Naive thymus-derived CD4-positive, alpha-beta T cell (primary cell): ENCODE results near the gene GALNT13. TPM values are rescaled to one million over a fixed set of nuclear protein-coding genes. Genes with fewer than 3 reads are reported as not detected.
"Not testable (repeated sequence)": the region's sequence is repeated elsewhere in the genome, so short reads cannot be mapped to it uniquely, and the experiment has no call there.

Source experiments
- ATAC-seq: fragments of 150-1000 bp; cut with Tn5 transposase; 2 replicates; pipeline ENCODE4 v1.10.0; 2021; ENCODE audit warnings: mild to moderate bottlenecking, moderate library complexity
- CTCF ChIA-PET: fragments of 350-600 bp; sonication (Branson Sonifier 250); formaldehyde crosslinking; loops from one replicate; lab custom pipeline; 2021; ENCODE audit warnings: antibody characterized with exemption; lab: Charles Lee
- POLR2A ChIA-PET: fragments of 350-600 bp; sonication (Branson Sonifier 250); formaldehyde crosslinking; loops from one replicate; lab custom pipeline; 2021; ENCODE audit warnings: antibody characterized with exemption, inconsistent platforms; lab: Charles Lee
- DNase-seq, 9 donors: peaks; one replicate each; pipeline versions ENCODE4 v3.0.0 to v3.0.0-alpha.2; 2020 to 2022; ENCODE audit warnings: mixed read lengths in 1 of 9
- H3K27ac ChIP-seq: one replicate; pipeline ENCODE4 v1.7.0; 2013; ENCODE audit warnings: mild to moderate bottlenecking, low read depth, low read length, moderate library complexity
- H3K27me3 ChIP-seq, 2 donors: one replicate each; pipeline ENCODE4 v1.7.0; 2013; ENCODE audit warnings: low read length in 2 of 2, mild to moderate bottlenecking in 2 of 2, moderate library complexity in 2 of 2; ENCODE audit not compliant: control insufficient read depth in 2 of 2, insufficient read depth in 2 of 2
- H3K36me3 ChIP-seq, 3 experiments: 1 replicate in 2 of 3; 2 replicates in 1 of 3; pipeline ENCODE4 v1.7.0; 2013; ENCODE audit warnings: low read length in 3 of 3, mild to moderate bottlenecking in 3 of 3, moderate library complexity in 1 of 3; ENCODE audit not compliant: insufficient read depth in 3 of 3, control insufficient read depth in 2 of 3
- H3K4me1 ChIP-seq, 2 donors: one replicate each; pipeline ENCODE4 v1.7.0; 2013; ENCODE audit warnings: low read length in 2 of 2, mild to moderate bottlenecking in 2 of 2, moderate library complexity in 1 of 2; ENCODE audit not compliant: control insufficient read depth in 2 of 2, insufficient read depth in 2 of 2
- H3K4me3 ChIP-seq: 2 replicates; pipeline ENCODE4 v1.7.0; 2013; ENCODE audit warnings: mild to moderate bottlenecking, low read length
- H3K9me3 ChIP-seq, 3 experiments: 1 replicate in 2 of 3; 2 replicates in 1 of 3; pipeline ENCODE4 v1.7.0; 2013; ENCODE audit warnings: low read length in 3 of 3; ENCODE audit not compliant: control insufficient read depth in 2 of 3
- H3K27ac Mint-ChIP-seq, 9 donors: one replicate each; pipeline ENCODE4 v1.8.0; 2020 to 2022; ENCODE audit warnings: mixed read lengths in 9 of 9, mild to moderate bottlenecking in 8 of 9, moderate library complexity in 5 of 9, inconsistent platforms in 2 of 9
- H3K27me3 Mint-ChIP-seq, 5 donors: one replicate each; pipeline ENCODE4 v1.8.0; 2021 to 2022; ENCODE audit warnings: mixed read lengths in 5 of 5, mild to moderate bottlenecking in 1 of 5
- H3K36me3 Mint-ChIP-seq, 5 donors: one replicate each; pipeline ENCODE4 v1.8.0; 2020 to 2022; ENCODE audit warnings: mixed read lengths in 5 of 5, mild to moderate bottlenecking in 3 of 5, inconsistent platforms in 1 of 5
- H3K4me1 Mint-ChIP-seq, 7 donors: one replicate each; pipeline ENCODE4 v1.8.0; 2020 to 2022; ENCODE audit warnings: mixed read lengths in 7 of 7, mild to moderate bottlenecking in 3 of 7, inconsistent platforms in 1 of 7
- H3K4me3 Mint-ChIP-seq, 10 donors: one replicate each; pipeline ENCODE4 v1.8.0; 2020 to 2022; ENCODE audit warnings: mild to moderate bottlenecking in 10 of 10, mixed read lengths in 10 of 10, moderate library complexity in 6 of 10, inconsistent platforms in 2 of 10
- H3K9me3 Mint-ChIP-seq, 11 donors: one replicate each; pipeline ENCODE4 v1.8.0; 2020 to 2022; ENCODE audit warnings: mixed read lengths in 11 of 11, mild to moderate bottlenecking in 4 of 11, inconsistent platforms in 1 of 11, moderate library complexity in 1 of 11
- intact Hi-C, 2 donors: fragments of 100-400 bp; cut with micrococcal nuclease; formaldehyde crosslinking; loops; one replicate each; pipeline ENCODE4 v1.15.1; 2023
- polyA plus RNA-seq, 2 donors: library from polyadenylated mRNA; unstranded; fragments of 300-500 nt; fragmentation: Illumina TruSeq; gene quantifications; one replicate each; pipeline ENCODE4 v1.2.3, GENCODE V29; 2021
- total RNA-seq, 6 experiments: library from RNA in 5 of 6; stranded (reverse) in 5 of 6; gene quantifications; 1 replicate in 5 of 6; 2 replicates in 1 of 6; pipeline ENCODE4 v1.2.3 and lab custom pipeline; 2021 to 2026

Gene GALNT13
- total and polyA plus RNA-seq, 7 experiments from 2014 or later, result 0.44 TPM; not detected in 6

DNA sequence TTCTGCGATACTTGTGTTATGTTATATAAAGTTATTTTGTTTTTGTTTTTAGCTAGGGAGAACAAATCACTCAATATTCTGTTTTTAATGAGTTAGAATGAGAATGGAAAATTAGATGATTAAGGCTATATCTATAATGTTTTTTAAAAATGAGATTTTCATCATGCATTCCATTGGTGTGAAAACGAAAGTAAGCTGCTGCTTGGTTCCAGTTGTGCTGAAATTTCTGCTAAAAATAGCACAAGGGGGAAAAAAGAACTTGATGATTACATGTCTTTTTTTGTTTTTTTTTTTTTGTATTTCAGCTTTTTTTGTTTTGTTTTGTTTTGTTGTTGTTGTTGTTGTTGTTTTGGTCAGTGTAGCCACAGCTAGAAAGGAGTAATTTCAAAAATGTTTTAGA, 584.1 kb downstream of the GALNT13 start:
- Mint-ChIP-seq H3K9me3 (peaks cover 0 to 7% (median 0%) of the 10 kb centered on the region in 11 donors), H3K4me1 (peaks cover 0 to 7% (median 0%) of the 10 kb centered on the region in 7 donors), H3K27me3 (no peaks in the 10 kb centered on the region), H3K36me3 (no peaks in the 10 kb centered on the region), H3K27ac (no peak overlapping the region), H3K4me3 (peak overlapping the region in 6 of 10 donors; percentile 19 to 63 (median 34))
- H3K9me3 ChIP-seq, result no peaks in the 10 kb centered on the region
- no peaks in the 10 kb centered on the region for H3K36me3 ChIP-seq
- H3K27ac ChIP-seq, result no peak overlapping the region
- H3K27me3 ChIP-seq, result no peaks in the 10 kb centered on the region
- POLR2A ChIA-PET, result no interaction called here
- ATAC-seq (no peak), DNase-seq (no peak)
- no peaks in the 10 kb centered on the region for H3K4me1 ChIP-seq
- intact Hi-C loops, result loop anchor here in 1 of 2 donors (10.0 kb wide), 1 partner anchor 859 kb away; no protein-coding TSS in a partner anchor
- no peak overlapping the region for H3K4me3 ChIP-seq
- CTCF ChIA-PET, result no interaction called here

GRCh38 chr2:154457286-154457685, 585.6 kb downstream of the GALNT13 start:
- Mint-ChIP-seq H3K4me3 (no peak overlapping the region), H3K27ac (no peak overlapping the region), H3K4me1 (peaks cover 0 to 7% (median 0%) of the 10 kb centered on the region in 7 donors), H3K9me3 (peaks cover 0 to 7% (median 0%) of the 10 kb centered on the region in 11 donors), H3K36me3 (no peaks in the 10 kb centered on the region), H3K27me3 (no peaks in the 10 kb centered on the region)
- ChIA-PET POLR2A (no interaction called here), CTCF (no interaction called here)
- Histone ChIP-seq H3K27me3 (no peaks in the 10 kb centered on the region), H3K36me3 (no peaks in the 10 kb centered on the region), H3K27ac (no peak overlapping the region), H3K9me3 (no peaks in the 10 kb centered on the region), H3K4me1 (no peaks in the 10 kb centered on the region), H3K4me3 (no peak overlapping the region)
- no peak for DNase-seq
- intact Hi-C loops, result loop anchor here in 1 of 2 donors (10.0 kb wide), 1 partner anchor 858 kb away; no protein-coding TSS in a partner anchor
- no peak for ATAC-seq

GRCh38 chr2:154459286-154459685, 587.6 kb downstream of the GALNT13 start:
- no peaks in the 10 kb centered on the region for H3K27me3 Mint-ChIP-seq
- H3K36me3 Mint-ChIP-seq, result no peaks in the 10 kb centered on the region
- intact Hi-C loops, result loop anchor here in 1 of 2 donors (10.0 kb wide), 1 partner anchor 856 kb away; no protein-coding TSS in a partner anchor
- ATAC-seq, result no peak
- ChIA-PET POLR2A (no interaction called here), CTCF (interaction anchor here (1.4 kb wide), 1 partner anchor 21 kb away, joined by 3 read pairs; no protein-coding TSS in a partner anchor)
- DNase-seq, result no peak
- H3K4me1 Mint-ChIP-seq, result peaks cover 0 to 4% (median 0%) of the 10 kb centered on the region in 7 donors
- H3K4me3 Mint-ChIP-seq, result no peak overlapping the region
- H3K9me3 Mint-ChIP-seq, result peaks cover 0 to 5% (median 0%) of the 10 kb centered on the region in 11 donors
- no peak overlapping the region for H3K27ac Mint-ChIP-seq
- Histone ChIP-seq H3K9me3 (no peaks in the 10 kb centered on the region), H3K27me3 (no peaks in the 10 kb centered on the region), H3K4me1 (no peaks in the 10 kb centered on the region), H3K27ac (no peak overlapping the region), H3K4me3 (no peak overlapping the region), H3K36me3 (no peaks in the 10 kb centered on the region)

DNA sequence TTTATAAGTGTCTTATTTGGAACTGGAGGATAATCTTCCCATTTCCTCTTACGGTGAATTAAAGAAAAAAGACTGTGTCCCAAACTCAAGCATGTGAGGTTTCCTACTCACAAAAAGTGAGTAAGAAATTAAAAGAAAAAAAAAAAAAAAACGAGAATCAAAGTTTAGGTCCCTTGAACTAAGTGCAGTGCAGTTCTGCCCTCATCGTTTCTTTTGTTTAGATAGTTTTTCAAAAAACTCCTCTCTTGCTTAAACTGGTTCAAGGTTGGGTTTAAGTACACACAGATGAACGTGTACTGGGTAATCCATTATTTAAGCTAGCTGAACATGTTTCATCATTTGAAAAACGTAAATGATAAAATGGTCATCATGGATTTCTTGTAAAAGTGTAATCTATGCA, 590.9 kb downstream of the GALNT13 start:
- H3K4me3 ChIP-seq, result no peak overlapping the region
- peaks cover 0 to 10% (median 0%) of the 10 kb centered on the region in 11 donors for H3K9me3 Mint-ChIP-seq
- intact Hi-C loops, result no loop called here
- ChIA-PET CTCF (no interaction called here), POLR2A (no interaction called here)
- DNase-seq, result no peak
- no peaks in the 10 kb centered on the region for H3K27me3 Mint-ChIP-seq
- H3K4me1 ChIP-seq, result no peaks in the 10 kb centered on the region
- no peak overlapping the region for H3K4me3 Mint-ChIP-seq
- no peaks in the 10 kb centered on the region for H3K4me1 Mint-ChIP-seq
- no peak for ATAC-seq
- H3K27ac Mint-ChIP-seq, result no peak overlapping the region
- no peaks in the 10 kb centered on the region for H3K36me3 Mint-ChIP-seq
- H3K27me3 ChIP-seq, result no peaks in the 10 kb centered on the region
- H3K27ac ChIP-seq, result no peak overlapping the region
- no peaks in the 10 kb centered on the region for H3K9me3 ChIP-seq
- H3K36me3 ChIP-seq, result no peaks in the 10 kb centered on the region

GRCh38 chr2:154466226-154466625, 594.5 kb downstream of the GALNT13 start:
- intact Hi-C loops, result no loop called here
- H3K27me3 ChIP-seq, result no peaks in the 10 kb centered on the region
- ChIA-PET POLR2A (no interaction called here), CTCF (no interaction called here)
- Mint-ChIP-seq H3K27me3 (no peaks in the 10 kb centered on the region), H3K27ac (peak overlapping the region in 1 of 9 donors; percentile 56), H3K9me3 (peaks cover 0 to 19% (median 0%) of the 10 kb centered on the region in 11 donors), H3K4me3 (no peak overlapping the region), H3K4me1 (no peaks in the 10 kb centered on the region), H3K36me3 (no peaks in the 10 kb centered on the region)
- no peak overlapping the region for H3K27ac ChIP-seq
- H3K4me1 ChIP-seq, result no peaks in the 10 kb centered on the region
- no peaks in the 10 kb centered on the region for H3K36me3 ChIP-seq
- no peak overlapping the region for H3K4me3 ChIP-seq
- ATAC-seq, result no peak
- DNase-seq, result no peak
- no peaks in the 10 kb centered on the region for H3K9me3 ChIP-seq

DNA sequence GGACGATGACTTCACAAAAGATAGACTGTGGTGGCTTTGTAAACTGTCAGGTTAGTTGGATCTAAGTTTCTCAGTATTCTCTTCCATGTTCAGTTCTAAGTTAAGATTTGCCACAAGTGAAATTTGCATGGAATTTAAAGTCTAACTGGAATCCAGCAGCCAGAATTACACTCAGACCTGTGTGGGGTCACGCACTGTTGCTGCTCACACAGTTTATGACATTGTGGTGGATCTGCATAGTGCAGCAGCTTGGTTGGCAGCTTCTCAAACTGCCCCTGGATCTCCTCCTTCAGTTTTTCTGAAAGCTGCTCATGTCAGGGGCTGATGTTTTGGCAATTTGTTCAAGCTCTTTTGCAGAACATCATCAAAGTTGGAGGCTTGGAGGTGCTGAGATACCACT, 598.7 kb downstream of the GALNT13 start:
- H3K9me3 ChIP-seq, result no peaks in the 10 kb centered on the region
- Mint-ChIP-seq H3K27ac (no peak overlapping the region), H3K9me3 (peaks cover 0 to 17% (median 0%) of the 10 kb centered on the region in 11 donors), H3K27me3 (no peaks in the 10 kb centered on the region), H3K4me3 (no peak overlapping the region), H3K36me3 (no peaks in the 10 kb centered on the region), H3K4me1 (no peaks in the 10 kb centered on the region)
- H3K36me3 ChIP-seq, result no peaks in the 10 kb centered on the region
- no peaks in the 10 kb centered on the region for H3K27me3 ChIP-seq
- H3K4me1 ChIP-seq, result no peaks in the 10 kb centered on the region
- no peak overlapping the region for H3K4me3 ChIP-seq
- POLR2A ChIA-PET, result no interaction called here
- intact Hi-C loops, result no loop called here
- ATAC-seq (no peak), DNase-seq (no peak)
- CTCF ChIA-PET, result no interaction called here
- no peak overlapping the region for H3K27ac ChIP-seq

DNA sequence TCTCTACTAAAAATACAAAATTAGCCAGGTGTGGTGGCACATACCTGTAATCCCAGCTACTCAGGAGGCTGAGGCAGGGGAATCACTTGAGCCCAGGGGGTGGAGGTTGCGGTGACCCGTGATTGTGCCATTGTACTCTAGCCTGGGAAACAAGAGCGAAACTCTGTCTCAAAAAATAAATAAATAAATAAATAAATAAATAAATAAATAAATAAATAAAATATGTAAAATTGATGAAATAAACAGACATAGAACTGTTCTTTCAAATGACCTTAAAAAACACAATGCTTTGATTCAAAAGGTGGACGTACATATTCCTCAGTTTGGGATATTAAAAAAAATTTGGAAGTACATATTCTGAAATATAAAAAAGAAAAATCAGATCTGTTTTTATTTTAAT, 599.8 kb downstream of the GALNT13 start:
- H3K4me1 Mint-ChIP-seq, H3K9me3 ChIP-seq, ATAC-seq, H3K36me3 ChIP-seq, intact Hi-C loops, H3K27me3 ChIP-seq, H3K27ac Mint-ChIP-seq, H3K4me3 ChIP-seq, H3K4me3 Mint-ChIP-seq, CTCF ChIA-PET, H3K27ac ChIP-seq, H3K9me3 Mint-ChIP-seq, H3K4me1 ChIP-seq, POLR2A ChIA-PET, H3K27me3 Mint-ChIP-seq, H3K36me3 Mint-ChIP-seq, DNase-seq: not testable (repeated sequence)
